SK-N-SH (cell line): ENCODE results near the gene ZNF683.

ENCODE experiments used
- FOSL2 ChIP-seq: IDR thresholded peaks from 2 replicates; pipeline ENCODE4 v1.4.0; 2012; ENCODE audit warnings: low read depth, mild to moderate bottlenecking, moderate library complexity, borderline replicate concordance
- POLR2AphosphoS5 ChIP-seq: IDR thresholded peaks from 2 replicates; pipeline ENCODE4 v1.6.1; 2012; ENCODE audit warnings: low read depth, low read length
- RXRA ChIP-seq: IDR thresholded peaks from 2 replicates; pipeline ENCODE4 v1.4.0; 2012; ENCODE audit warnings: low read depth, mild to moderate bottlenecking, borderline replicate concordance
- SIN3A ChIP-seq: IDR thresholded peaks from 2 replicates; pipeline ENCODE4 v1.6.1; 2012; ENCODE audit warnings: low read depth, mild to moderate bottlenecking, low read length, moderate library complexity, borderline replicate concordance
- TF ChIP-seq, protein P1 (sequence below): fragments of 200-600 bp; sonication (generic); IDR thresholded peaks from 2 replicates; pipeline ENCODE4 v1.6.1; 2017; ENCODE audit warnings: antibody characterized with exemption, mild to moderate bottlenecking, moderate library complexity
- TF ChIP-seq, protein P2 (sequence below): IDR thresholded peaks from 2 replicates; pipeline ENCODE4; 2012
- TF ChIP-seq, protein P3 (sequence below): IDR thresholded peaks from 2 replicates; pipeline ENCODE4 v1.4.0; 2012; ENCODE audit warnings: low read depth, borderline replicate concordance

DNA sequence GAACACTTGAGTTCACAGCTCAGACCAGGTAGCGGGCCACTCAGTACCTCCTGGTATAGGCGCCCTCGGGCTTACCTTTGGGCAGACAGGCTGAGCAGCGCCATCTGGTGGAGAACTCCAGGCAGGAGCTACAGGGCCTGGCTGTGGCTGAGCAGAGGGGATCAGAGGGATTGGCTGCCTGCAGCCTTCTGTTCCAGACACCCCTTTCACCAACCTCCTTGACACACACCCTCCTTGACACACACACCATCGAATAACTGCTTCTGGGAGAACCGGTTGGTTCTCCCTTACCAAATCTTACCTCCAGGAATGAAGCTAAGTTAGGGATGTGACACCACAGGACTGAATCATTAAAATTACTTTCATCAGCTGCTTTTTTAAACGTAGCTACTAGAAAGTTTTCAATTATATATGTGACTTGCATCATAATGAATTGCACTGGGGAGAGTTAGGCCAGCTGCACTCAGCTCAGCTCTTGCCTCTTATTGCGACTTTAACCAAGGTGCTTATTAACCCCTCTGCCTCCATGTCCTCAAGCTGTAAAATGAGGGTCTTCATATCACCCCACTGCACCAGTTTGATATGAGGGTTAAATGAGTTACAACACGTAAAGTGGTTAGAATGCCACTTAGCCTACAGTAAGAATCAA, 44.7 kb upstream of the ZNF683 start:
- TF ChIP-seq, protein P1, sequence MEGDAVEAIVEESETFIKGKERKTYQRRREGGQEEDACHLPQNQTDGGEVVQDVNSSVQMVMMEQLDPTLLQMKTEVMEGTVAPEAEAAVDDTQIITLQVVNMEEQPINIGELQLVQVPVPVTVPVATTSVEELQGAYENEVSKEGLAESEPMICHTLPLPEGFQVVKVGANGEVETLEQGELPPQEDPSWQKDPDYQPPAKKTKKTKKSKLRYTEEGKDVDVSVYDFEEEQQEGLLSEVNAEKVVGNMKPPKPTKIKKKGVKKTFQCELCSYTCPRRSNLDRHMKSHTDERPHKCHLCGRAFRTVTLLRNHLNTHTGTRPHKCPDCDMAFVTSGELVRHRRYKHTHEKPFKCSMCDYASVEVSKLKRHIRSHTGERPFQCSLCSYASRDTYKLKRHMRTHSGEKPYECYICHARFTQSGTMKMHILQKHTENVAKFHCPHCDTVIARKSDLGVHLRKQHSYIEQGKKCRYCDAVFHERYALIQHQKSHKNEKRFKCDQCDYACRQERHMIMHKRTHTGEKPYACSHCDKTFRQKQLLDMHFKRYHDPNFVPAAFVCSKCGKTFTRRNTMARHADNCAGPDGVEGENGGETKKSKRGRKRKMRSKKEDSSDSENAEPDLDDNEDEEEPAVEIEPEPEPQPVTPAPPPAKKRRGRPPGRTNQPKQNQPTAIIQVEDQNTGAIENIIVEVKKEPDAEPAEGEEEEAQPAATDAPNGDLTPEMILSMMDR: peak; percentile 81
- TF ChIP-seq, protein P2, sequence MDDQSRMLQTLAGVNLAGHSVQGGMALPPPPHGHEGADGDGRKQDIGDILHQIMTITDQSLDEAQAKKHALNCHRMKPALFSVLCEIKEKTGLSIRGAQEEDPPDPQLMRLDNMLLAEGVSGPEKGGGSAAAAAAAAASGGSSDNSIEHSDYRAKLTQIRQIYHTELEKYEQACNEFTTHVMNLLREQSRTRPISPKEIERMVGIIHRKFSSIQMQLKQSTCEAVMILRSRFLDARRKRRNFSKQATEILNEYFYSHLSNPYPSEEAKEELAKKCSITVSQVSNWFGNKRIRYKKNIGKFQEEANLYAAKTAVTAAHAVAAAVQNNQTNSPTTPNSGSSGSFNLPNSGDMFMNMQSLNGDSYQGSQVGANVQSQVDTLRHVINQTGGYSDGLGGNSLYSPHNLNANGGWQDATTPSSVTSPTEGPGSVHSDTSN: no peak
- no peak for TF ChIP-seq SIN3A
- TF ChIP-seq RXRA: no peak
- TF ChIP-seq POLR2AphosphoS5: no peak
- no peak for TF ChIP-seq FOSL2
- TF ChIP-seq, protein P3, sequence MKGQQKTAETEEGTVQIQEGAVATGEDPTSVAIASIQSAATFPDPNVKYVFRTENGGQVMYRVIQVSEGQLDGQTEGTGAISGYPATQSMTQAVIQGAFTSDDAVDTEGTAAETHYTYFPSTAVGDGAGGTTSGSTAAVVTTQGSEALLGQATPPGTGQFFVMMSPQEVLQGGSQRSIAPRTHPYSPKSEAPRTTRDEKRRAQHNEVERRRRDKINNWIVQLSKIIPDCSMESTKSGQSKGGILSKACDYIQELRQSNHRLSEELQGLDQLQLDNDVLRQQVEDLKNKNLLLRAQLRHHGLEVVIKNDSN: no peak
